Heart right ventricle (tissue), 16 donors: ENCODE data around the gene EEFSEC. TPM values are rescaled to one million over a fixed set of nuclear protein-coding genes. Genes with fewer than 3 reads are reported as not detected.

Source experiments
- ATAC-seq, 8 donors: fragments of 200-7000 bp; cut with Tn5 transposase; one replicate each; pipeline ENCODE4 v1.9.1; 2020; ENCODE audit warnings: mild to moderate bottlenecking in 8 of 8, moderate library complexity in 8 of 8, moderate number of reproducible peaks in 1 of 8
- DNase-seq, 2 donors: peaks; one replicate each; pipeline ENCODE4 v3.0.0-alpha.2; 2020
- H3K27ac ChIP-seq, 10 donors: fragments of 200-600 bp; sonication (generic) in 2 of 10; one replicate each; pipeline versions ENCODE4 v1.5.0 to v1.8.0; 2020 to 2022; ENCODE audit warnings: mild to moderate bottlenecking in 3 of 10
- H3K27me3 ChIP-seq, 7 donors: fragments of 200-600 bp; one replicate each; pipeline ENCODE4 v1.8.0; 2021 to 2022; ENCODE audit warnings: mild to moderate bottlenecking in 2 of 7
- H3K36me3 ChIP-seq, 9 donors: fragments of 200-600 bp; sonication (generic) in 1 of 9; one replicate each; pipeline versions ENCODE4 v1.5.0 to v1.8.0; 2020 to 2022; ENCODE audit warnings: mild to moderate bottlenecking in 2 of 9
- H3K4me1 ChIP-seq, 9 donors: fragments of 200-600 bp; sonication (generic) in 1 of 9; one replicate each; pipeline versions ENCODE4 v1.5.0 to v1.8.0; 2020 to 2022; ENCODE audit warnings: mild to moderate bottlenecking in 4 of 9
- H3K4me3 ChIP-seq, 10 donors: fragments of 200-600 bp; sonication (generic) in 2 of 10; one replicate each; pipeline versions ENCODE4 v1.5.0 to v1.8.0; 2020 to 2022; ENCODE audit warnings: mild to moderate bottlenecking in 7 of 10, moderate library complexity in 2 of 10
- H3K9me3 ChIP-seq, 11 donors: fragments of 200-600 bp in 10 of 11; sonication (generic) in 2 of 11; one replicate each; pipeline versions ENCODE4 v1.5.0 to v1.8.0; 2013 to 2022; ENCODE audit warnings: mild to moderate bottlenecking in 2 of 11, control low read depth in 1 of 11, moderate library complexity in 1 of 11
- WGBS, 2 donors: extraction: QIAGEN DNeasy Blood & Tissue Kit; methylation state at CpG; one replicate each; pipeline ENCODE4 v1.1.7; 2013; ENCODE audit warnings: inconsistent platforms in 1 of 2; 5-methylcytosine and 5-hydroxymethylcytosine counted together
- intact Hi-C, 10 donors: fragments of 100-400 bp; cut with DNase I; formaldehyde crosslinking; loops; one replicate each; pipeline versions ENCODE4 v1.11.1 to v1.14.2; 2022
- polyA plus RNA-seq, 2 donors: library from polyadenylated mRNA; stranded (reverse); fragments of 200-250 nt; gene quantifications; one replicate each; pipeline ENCODE4 v1.2.3, GENCODE V29; 2013
- total RNA-seq, 10 donors: library from RNA; stranded (reverse); fragmentation: NEBNext Ultra II Directional in 3 of 10; extraction: Animal tissue kit (Norgen Biotek cat#: 25700) in 3 of 10; gene quantifications; one replicate each; pipeline versions ENCODE4 v1.2.1 to v1.2.4, GENCODE V29; 2021 to 2023
- TF ChIP-seq, protein P1 (sequence below), 9 donors: fragments of 200-600 bp; sonication (generic) in 2 of 9; IDR thresholded peaks; one replicate each; pipeline versions ENCODE4 v1.5.0 to v1.8.0; 2021 to 2022; ENCODE audit warnings: antibody characterized with exemption in 9 of 9, mild to moderate bottlenecking in 5 of 9, moderate library complexity in 1 of 9
- donor health status: Arrhythmogenic right ventricular cardiomyopathy.
- donor health status: ischemic (EF 13 %, LVEDD 7.1; RV severe dilation, severe dysfunction).
- donor health status: healthy with polysubstance abuse.
- donor health status: DM: no; HTN: yes; CAD: no.
- donor health status: DM: no; HTN: no; CAD: no.
- donor health status: ischemic (EF 25% LVEDD 6.9; RV normal size, moderate dysfunction).
- donor health status: ischemic (EF 25% LVEDD 5.7; RV mildly dilated, moderate dysfunction).
- donor health status: healthy.
- donor health status: DM: yes; HTN: yes; CAD: no.
- donor health status: Ischemic cardiomyopathy.
- donor health status: ischemic (EF 35%, LVEDD 5.7; RV mildly dilated, moderate dysfunction).
- donor health status: nonischemic (EF 11% LVEDD 7.7; RV severe dilation, severe dysfunction).
- donor health status: DM: yes; HTN: yes; CAD: no.
- donor health status: PGD.
- donor health status: ischemic (EF 29% LVEDD 5.4; RV normal size, mild dysfunction).
- donor health status: nonischemic (EF 23%, LVEDD 6.1; RV moderate dilation, normal function).

Gene EEFSEC
- total and polyA plus RNA-seq, 12 donors: 16.5 to 29.5 (median 25.0) TPM

DNA sequence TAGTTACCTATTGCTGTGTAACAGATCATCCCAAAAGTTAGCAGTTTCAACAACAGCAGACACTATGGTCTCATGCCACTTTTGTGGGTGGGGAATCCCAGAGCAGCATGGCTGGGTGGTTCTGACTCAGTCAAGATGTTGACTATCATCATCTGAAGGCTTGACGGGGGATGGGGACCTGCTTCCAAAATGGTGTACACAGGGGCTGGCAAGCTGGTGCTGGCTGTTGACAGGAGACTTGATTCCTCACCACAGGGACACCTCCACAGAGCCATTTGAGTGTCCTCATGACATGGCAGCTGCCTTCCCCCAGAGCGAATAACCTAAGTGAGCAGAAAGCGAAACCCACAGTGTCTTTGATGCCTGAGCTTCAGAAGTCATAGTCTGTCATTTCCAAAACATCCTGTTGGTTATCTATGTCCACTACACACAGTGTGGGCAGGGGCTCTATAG is 294.3 kb downstream of the EEFSEC start:
- Histone ChIP-seq H3K9me3 (no peaks in the 10 kb centered on the region), H3K27me3 (peaks cover 0 to 10% (median 0%) of the 10 kb centered on the region in 7 donors), H3K27ac (no peak overlapping the region), H3K4me1 (no peaks in the 10 kb centered on the region), H3K36me3 (no peaks in the 10 kb centered on the region), H3K4me3 (no peak overlapping the region)
- WGBS, 2 donors: 87 to 99% methylated on average over 3 of the region's 3 CpGs
- ATAC-seq (no peak), DNase-seq (no peak)
- TF ChIP-seq, protein P1, sequence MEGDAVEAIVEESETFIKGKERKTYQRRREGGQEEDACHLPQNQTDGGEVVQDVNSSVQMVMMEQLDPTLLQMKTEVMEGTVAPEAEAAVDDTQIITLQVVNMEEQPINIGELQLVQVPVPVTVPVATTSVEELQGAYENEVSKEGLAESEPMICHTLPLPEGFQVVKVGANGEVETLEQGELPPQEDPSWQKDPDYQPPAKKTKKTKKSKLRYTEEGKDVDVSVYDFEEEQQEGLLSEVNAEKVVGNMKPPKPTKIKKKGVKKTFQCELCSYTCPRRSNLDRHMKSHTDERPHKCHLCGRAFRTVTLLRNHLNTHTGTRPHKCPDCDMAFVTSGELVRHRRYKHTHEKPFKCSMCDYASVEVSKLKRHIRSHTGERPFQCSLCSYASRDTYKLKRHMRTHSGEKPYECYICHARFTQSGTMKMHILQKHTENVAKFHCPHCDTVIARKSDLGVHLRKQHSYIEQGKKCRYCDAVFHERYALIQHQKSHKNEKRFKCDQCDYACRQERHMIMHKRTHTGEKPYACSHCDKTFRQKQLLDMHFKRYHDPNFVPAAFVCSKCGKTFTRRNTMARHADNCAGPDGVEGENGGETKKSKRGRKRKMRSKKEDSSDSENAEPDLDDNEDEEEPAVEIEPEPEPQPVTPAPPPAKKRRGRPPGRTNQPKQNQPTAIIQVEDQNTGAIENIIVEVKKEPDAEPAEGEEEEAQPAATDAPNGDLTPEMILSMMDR (IDR thresholded peaks at IDR 0.05): no peak
- intact Hi-C loops: no loop called here

DNA sequence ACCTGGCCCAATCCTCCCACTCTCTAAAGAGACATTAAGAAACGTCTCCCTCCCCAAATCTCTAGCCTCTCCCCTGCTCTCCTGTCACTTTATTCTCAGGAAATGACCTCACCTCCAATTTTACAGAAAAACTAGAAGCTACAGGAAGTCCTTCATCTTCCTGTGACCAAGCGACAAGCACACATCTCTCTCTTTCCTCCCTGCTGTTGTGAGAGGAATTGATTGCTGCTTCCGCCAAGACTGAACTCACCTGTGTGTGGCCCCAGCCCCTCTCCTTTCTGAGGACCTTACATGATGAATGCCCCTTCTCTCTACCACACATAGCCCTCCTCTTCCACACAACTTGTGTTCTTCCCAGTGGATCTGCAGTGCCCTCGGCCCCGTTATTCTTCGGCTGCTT is 295.2 kb downstream of the EEFSEC start:
- intact Hi-C loops: no loop called here
- 64 to 66% methylated on average over 6 of the region's 6 CpGs for WGBS, 2 donors
- no peaks in the 10 kb centered on the region for H3K4me1 ChIP-seq
- DNase-seq (no peak), ATAC-seq (no peak)
- H3K9me3 ChIP-seq: no peaks in the 10 kb centered on the region
- no peak overlapping the region for H3K4me3 ChIP-seq
- H3K27ac ChIP-seq: no peak overlapping the region
- H3K27me3 ChIP-seq: peaks cover 0 to 12% (median 0%) of the 10 kb centered on the region in 7 donors
- no peaks in the 10 kb centered on the region for H3K36me3 ChIP-seq
- TF ChIP-seq, protein P1 (IDR thresholded peaks at IDR 0.05): no peak

GRCh38 chr3:128449111-128449638 is 295.9 kb downstream of the EEFSEC start:
- Histone ChIP-seq H3K4me1 (no peaks in the 10 kb centered on the region), H3K9me3 (no peaks in the 10 kb centered on the region), H3K36me3 (no peaks in the 10 kb centered on the region), H3K27me3 (peaks cover 0 to 17% (median 2%) of the 10 kb centered on the region in 7 donors), H3K4me3 (no peak overlapping the region), H3K27ac (no peak overlapping the region)
- TF ChIP-seq, protein P1 (IDR thresholded peaks at IDR 0.05): no peak
- intact Hi-C loops: no loop called here
- DNase-seq (no peak), ATAC-seq (no peak)
- WGBS, 2 donors: 86 to 91% methylated on average over 6 of the region's 6 CpGs

GRCh38 chr3:128452120-128452519 is 298.8 kb downstream of the EEFSEC start:
- ATAC-seq (no peak), DNase-seq (no peak)
- intact Hi-C loops: no loop called here
- TF ChIP-seq, protein P1 (IDR thresholded peaks at IDR 0.05): no peak
- no peaks in the 10 kb centered on the region for H3K36me3 ChIP-seq
- H3K27me3 ChIP-seq: peaks cover 7 to 47% (median 21%) of the 10 kb centered on the region in 7 donors
- no peaks in the 10 kb centered on the region for H3K9me3 ChIP-seq
- H3K4me1 ChIP-seq: no peaks in the 10 kb centered on the region
- no peak overlapping the region for H3K4me3 ChIP-seq
- H3K27ac ChIP-seq: no peak overlapping the region
- WGBS, 2 donors: 89 to 91% methylated on average over 9 of the region's 9 CpGs
